Nephron (organoid): ENCODE data around the gene GAK.

Experiments used
- H3K27ac Mint-ChIP-seq, 3 experiments: 2 replicates each; pipeline ENCODE4 v1.8.0; 2020; ENCODE audit warnings: mixed read lengths in 3 of 3, mild to moderate bottlenecking in 2 of 3, moderate library complexity in 1 of 3
- H3K27me3 Mint-ChIP-seq: 2 replicates; pipeline ENCODE4 v1.8.0; 2021; ENCODE audit warnings: low read depth, mild to moderate bottlenecking, moderate library complexity, mixed read lengths
- H3K36me3 Mint-ChIP-seq: 2 replicates; pipeline ENCODE4 v1.8.0; 2020; ENCODE audit warnings: low read depth, mixed read lengths
- H3K4me1 Mint-ChIP-seq: 2 replicates; pipeline ENCODE4 v1.8.0; 2020; ENCODE audit warnings: mixed read lengths
- H3K4me3 Mint-ChIP-seq, 3 experiments: 2 replicates each; pipeline ENCODE4 v1.8.0; 2020; ENCODE audit warnings: mild to moderate bottlenecking in 3 of 3, mixed read lengths in 3 of 3, moderate library complexity in 2 of 3
- H3K9me3 Mint-ChIP-seq: 2 replicates; pipeline ENCODE4 v1.8.0; 2020; ENCODE audit warnings: mixed read lengths
- TF ChIP-seq, protein P1 (sequence below), 3 experiments: fragments of 200-600 bp; sonication (generic); IDR thresholded peaks; one replicate each; pipeline ENCODE4 v1.5.0; 2021; ENCODE audit warnings: antibody characterized with exemption in 3 of 3; ENCODE audit not compliant: unreplicated experiment in 3 of 3

Gene GAK

DNA sequence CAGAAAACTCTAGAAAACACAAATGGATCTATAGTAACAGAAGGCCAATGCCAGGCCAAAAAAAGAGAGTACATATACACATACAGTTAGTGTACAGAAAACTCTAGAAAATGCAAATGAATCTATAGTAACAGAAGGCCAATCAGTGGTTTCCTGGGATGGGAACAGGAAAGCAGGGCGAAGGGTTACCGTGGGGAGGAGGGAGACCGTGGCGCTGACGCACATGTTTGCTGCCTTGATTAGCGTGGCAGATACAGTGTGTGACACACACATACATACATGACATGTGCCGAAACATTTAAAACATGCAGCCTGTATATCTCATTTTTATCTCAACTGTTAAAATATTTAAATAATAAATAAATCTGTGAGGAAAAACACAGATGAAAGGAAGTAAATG, 14.7 kb downstream of the GAK start:
- peaks cover 35% of the 10 kb centered on the region for H3K36me3 Mint-ChIP-seq
- H3K4me3 Mint-ChIP-seq, result no peak overlapping the region
- TF ChIP-seq, protein P1, sequence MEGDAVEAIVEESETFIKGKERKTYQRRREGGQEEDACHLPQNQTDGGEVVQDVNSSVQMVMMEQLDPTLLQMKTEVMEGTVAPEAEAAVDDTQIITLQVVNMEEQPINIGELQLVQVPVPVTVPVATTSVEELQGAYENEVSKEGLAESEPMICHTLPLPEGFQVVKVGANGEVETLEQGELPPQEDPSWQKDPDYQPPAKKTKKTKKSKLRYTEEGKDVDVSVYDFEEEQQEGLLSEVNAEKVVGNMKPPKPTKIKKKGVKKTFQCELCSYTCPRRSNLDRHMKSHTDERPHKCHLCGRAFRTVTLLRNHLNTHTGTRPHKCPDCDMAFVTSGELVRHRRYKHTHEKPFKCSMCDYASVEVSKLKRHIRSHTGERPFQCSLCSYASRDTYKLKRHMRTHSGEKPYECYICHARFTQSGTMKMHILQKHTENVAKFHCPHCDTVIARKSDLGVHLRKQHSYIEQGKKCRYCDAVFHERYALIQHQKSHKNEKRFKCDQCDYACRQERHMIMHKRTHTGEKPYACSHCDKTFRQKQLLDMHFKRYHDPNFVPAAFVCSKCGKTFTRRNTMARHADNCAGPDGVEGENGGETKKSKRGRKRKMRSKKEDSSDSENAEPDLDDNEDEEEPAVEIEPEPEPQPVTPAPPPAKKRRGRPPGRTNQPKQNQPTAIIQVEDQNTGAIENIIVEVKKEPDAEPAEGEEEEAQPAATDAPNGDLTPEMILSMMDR (IDR thresholded peaks at IDR 0.05; ENCODE audit: unreplicated experiment in 3 of 3), result no peak
- H3K27me3 Mint-ChIP-seq, result no peaks in the 10 kb centered on the region
- no peak overlapping the region for H3K27ac Mint-ChIP-seq
- H3K4me1 Mint-ChIP-seq, result peaks cover 18% of the 10 kb centered on the region
- H3K9me3 Mint-ChIP-seq, result peaks cover 7% of the 10 kb centered on the region

DNA sequence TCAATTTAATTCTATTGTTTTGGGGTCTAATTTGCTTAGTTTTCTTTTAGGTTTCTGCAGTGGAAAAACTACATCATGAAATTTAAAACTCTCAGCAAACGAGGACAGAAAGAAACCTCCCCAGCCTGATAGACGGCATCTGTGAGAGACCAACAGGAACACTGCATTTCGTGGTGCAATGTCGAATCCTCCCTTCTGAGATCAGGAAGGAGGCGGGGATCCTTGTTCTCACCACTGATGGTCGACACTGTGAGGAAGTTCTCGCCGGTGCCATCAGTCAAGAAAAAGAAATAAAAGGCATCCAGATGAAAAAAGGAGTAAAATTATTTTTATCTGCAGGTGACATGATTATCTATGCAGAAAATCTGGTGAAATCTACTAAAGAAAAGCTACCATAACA, 16.5 kb downstream of the GAK start:
- Mint-ChIP-seq H3K27ac (peak overlapping the region; percentile 73 to 93 (median 91)), H3K9me3 (peaks cover 7% of the 10 kb centered on the region), H3K4me3 (peak overlapping the region in 2 of 3 experiments; percentile 65 to 80), H3K36me3 (peaks cover 34% of the 10 kb centered on the region), H3K4me1 (peaks cover 18% of the 10 kb centered on the region), H3K27me3 (no peaks in the 10 kb centered on the region)
- TF ChIP-seq, protein P1 (IDR thresholded peaks at IDR 0.05; ENCODE audit: unreplicated experiment in 3 of 3), result no peak

DNA sequence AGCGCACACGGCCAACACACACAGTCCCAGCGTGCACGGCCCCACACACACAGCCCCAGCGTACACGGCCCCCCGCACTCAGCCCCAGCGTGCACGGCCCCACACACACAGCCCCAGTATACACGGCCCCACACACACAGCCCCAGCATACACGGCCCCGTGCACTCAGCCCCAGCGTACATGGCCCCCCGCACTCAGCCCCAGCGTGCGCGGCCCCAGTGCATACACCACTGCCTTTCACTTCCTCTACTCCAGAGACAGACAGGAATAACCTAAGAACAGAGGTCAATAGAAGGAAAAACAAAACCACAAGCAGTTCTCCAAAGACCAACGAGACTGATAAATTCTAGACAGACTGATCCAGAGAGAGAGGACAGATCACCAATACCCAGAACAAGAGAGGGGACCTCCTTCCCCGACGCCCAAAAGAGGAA, 17.1 kb downstream of the GAK start:
- Mint-ChIP-seq H3K9me3 (peaks cover 7% of the 10 kb centered on the region), H3K27me3 (no peaks in the 10 kb centered on the region), H3K27ac (peak overlapping the region; percentile 73 to 93 (median 91)), H3K4me1 (peaks cover 18% of the 10 kb centered on the region), H3K4me3 (peak overlapping the region; percentile 54 to 80 (median 65)), H3K36me3 (peaks cover 31% of the 10 kb centered on the region)
- TF ChIP-seq, protein P1 (IDR thresholded peaks at IDR 0.05; ENCODE audit: unreplicated experiment in 3 of 3), result no peak

GRCh38 chr4:914531-914930, 17.6 kb downstream of the GAK start:
- no peaks in the 10 kb centered on the region for H3K27me3 Mint-ChIP-seq
- peak overlapping the region in 2 of 3 experiments; percentile 65 to 80 for H3K4me3 Mint-ChIP-seq
- peaks cover 18% of the 10 kb centered on the region for H3K4me1 Mint-ChIP-seq
- H3K27ac Mint-ChIP-seq, result peak overlapping the region; percentile 73 to 93 (median 91)
- TF ChIP-seq, protein P1 (IDR thresholded peaks at IDR 0.05; ENCODE audit: unreplicated experiment in 3 of 3), result no peak
- H3K9me3 Mint-ChIP-seq, result peaks cover 5% of the 10 kb centered on the region
- peaks cover 29% of the 10 kb centered on the region for H3K36me3 Mint-ChIP-seq

DNA sequence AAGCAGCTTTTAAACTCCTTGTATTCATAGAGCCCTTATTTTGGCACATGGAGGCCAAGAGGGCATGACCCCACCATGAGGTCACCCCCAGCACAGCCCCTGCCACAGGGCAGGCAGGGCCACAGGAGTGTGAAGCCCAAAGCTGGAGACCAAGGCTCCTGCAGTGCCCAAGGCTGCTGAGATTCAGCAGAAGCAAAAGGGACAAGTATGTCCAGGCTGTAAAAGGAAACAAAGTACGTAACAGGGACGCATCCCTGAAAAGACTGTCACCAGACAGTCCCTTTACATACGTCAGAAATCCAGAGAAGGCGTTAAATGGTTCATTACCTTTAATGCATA, 18.9 kb downstream of the GAK start:
- TF ChIP-seq, protein P1 (IDR thresholded peaks at IDR 0.05; ENCODE audit: unreplicated experiment in 3 of 3), result no peak
- Mint-ChIP-seq H3K27me3 (no peaks in the 10 kb centered on the region), H3K27ac (peak overlapping the region in 2 of 3 experiments; percentile 33 to 91), H3K4me1 (peaks cover 18% of the 10 kb centered on the region), H3K4me3 (peak overlapping the region in 1 of 3 experiments; percentile 75), H3K36me3 (peaks cover 31% of the 10 kb centered on the region), H3K9me3 (peaks cover 2% of the 10 kb centered on the region)

GRCh38 chr4:912548-913279, 19.4 kb downstream of the GAK start:
- TF ChIP-seq, protein P1 (IDR thresholded peaks at IDR 0.05; ENCODE audit: unreplicated experiment in 3 of 3), result no peak
- no peak overlapping the region for H3K4me3 Mint-ChIP-seq
- peaks cover 2% of the 10 kb centered on the region for H3K9me3 Mint-ChIP-seq
- H3K27me3 Mint-ChIP-seq, result no peaks in the 10 kb centered on the region
- H3K27ac Mint-ChIP-seq, result peak overlapping the region in 1 of 3 experiments; percentile 91
- peaks cover 25% of the 10 kb centered on the region for H3K36me3 Mint-ChIP-seq
- peaks cover 23% of the 10 kb centered on the region for H3K4me1 Mint-ChIP-seq
